Left lung (tissue), 10 donors: ENCODE results near the gene PITPNM3. TPM values are rescaled to one million over a fixed set of nuclear protein-coding genes. Genes with fewer than 3 reads are reported as not detected.

Experiments
- ATAC-seq: fragments of 200-7000 bp; cut with Tn5 transposase; one replicate; pipeline ENCODE4 v1.9.1; 2020; ENCODE audit warnings: moderate library complexity
- DNase-seq, 4 donors: peaks; one replicate each; pipeline ENCODE4 v3.0.0-alpha.2; 2013 to 2020
- H3K27ac ChIP-seq, 2 donors: fragments of 200-600 bp; sonication (generic) in 1 of 2; one replicate each; pipeline versions ENCODE4 v1.5.0 to v1.8.0; 2020 to 2021
- H3K27me3 ChIP-seq, 2 donors: fragments of 200-600 bp; sonication (generic) in 1 of 2; one replicate each; pipeline versions ENCODE4 v1.5.0 to v1.8.0; 2020 to 2021
- H3K36me3 ChIP-seq, 2 donors: fragments of 200-600 bp; sonication (generic) in 1 of 2; one replicate each; pipeline versions ENCODE4 v1.5.0 to v1.8.0; 2020 to 2021
- H3K4me1 ChIP-seq, 2 donors: fragments of 200-600 bp; one replicate each; pipeline ENCODE4 v1.8.0; 2021
- H3K4me3 ChIP-seq, 2 donors: fragments of 200-600 bp; sonication (generic) in 1 of 2; one replicate each; pipeline versions ENCODE4 v1.5.0 to v1.8.0; 2020 to 2021; ENCODE audit warnings: mild to moderate bottlenecking in 1 of 2
- H3K9me3 ChIP-seq, 2 donors: fragments of 200-600 bp; sonication (generic) in 1 of 2; one replicate each; pipeline versions ENCODE4 v1.5.0 to v1.8.0; 2020 to 2021
- intact Hi-C, 2 donors: fragments of 100-400 bp; cut with DNase I; formaldehyde crosslinking; loops; one replicate each; pipeline versions ENCODE4 v1.11.2 to v1.14.2; 2022
- polyA plus RNA-seq, 6 donors: library from polyadenylated mRNA; unstranded; fragments of 120-200 nt; gene quantifications; one replicate each; pipeline ENCODE4 v1.2.1, GENCODE V29; 2013; ENCODE audit not compliant: insufficient read length in 6 of 6
- total RNA-seq, 2 donors: library from RNA; stranded (reverse); fragmentation: NEBNext Ultra II Directional; extraction: Animal tissue kit (Norgen Biotek cat#: 25700); gene quantifications; one replicate each; pipeline ENCODE4 v1.2.1, GENCODE V29; 2021
- TF ChIP-seq, protein P1 (sequence below), 2 donors: fragments of 200-600 bp; sonication (generic) in 1 of 2; IDR thresholded peaks; one replicate each; pipeline versions ENCODE4 v1.5.0 to v1.8.0; 2021; ENCODE audit warnings: antibody characterized with exemption in 2 of 2
- donor health status: DM: no; HTN: yes; CAD: no.
- donor health status: DM: no; HTN: no; CAD: no.

PITPNM3 gene
- total and polyA plus RNA-seq, 8 donors = 3.6 to 13.8 (median 5.8) TPM

DNA sequence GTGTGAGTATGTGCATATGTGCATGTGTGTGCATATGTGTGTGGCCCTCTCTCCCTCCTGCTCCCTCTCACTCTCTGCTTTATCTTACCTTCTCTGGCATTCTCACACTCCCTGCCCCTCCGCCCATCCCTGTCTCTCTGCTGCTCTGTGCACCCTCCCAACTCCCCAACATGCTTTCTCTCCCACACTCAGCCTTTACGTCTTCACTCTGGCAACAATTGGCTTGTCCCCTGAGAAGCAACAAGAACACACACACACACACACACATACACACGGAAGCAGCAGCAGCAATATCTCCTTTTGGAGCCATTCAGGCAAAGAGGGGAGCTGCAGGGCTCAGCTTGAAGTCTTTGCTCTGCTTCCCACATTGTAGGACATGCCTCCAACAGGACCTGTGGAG lies 27.8 kb downstream of the PITPNM3 start:
- Histone ChIP-seq H3K9me3 (no peaks in the 10 kb centered on the region), H3K4me3 (no peak overlapping the region), H3K27me3 (no peaks in the 10 kb centered on the region), H3K36me3 (no peaks in the 10 kb centered on the region), H3K4me1 (no peaks in the 10 kb centered on the region), H3K27ac (no peak overlapping the region)
- intact Hi-C loops = no loop called here
- TF ChIP-seq, protein P1, sequence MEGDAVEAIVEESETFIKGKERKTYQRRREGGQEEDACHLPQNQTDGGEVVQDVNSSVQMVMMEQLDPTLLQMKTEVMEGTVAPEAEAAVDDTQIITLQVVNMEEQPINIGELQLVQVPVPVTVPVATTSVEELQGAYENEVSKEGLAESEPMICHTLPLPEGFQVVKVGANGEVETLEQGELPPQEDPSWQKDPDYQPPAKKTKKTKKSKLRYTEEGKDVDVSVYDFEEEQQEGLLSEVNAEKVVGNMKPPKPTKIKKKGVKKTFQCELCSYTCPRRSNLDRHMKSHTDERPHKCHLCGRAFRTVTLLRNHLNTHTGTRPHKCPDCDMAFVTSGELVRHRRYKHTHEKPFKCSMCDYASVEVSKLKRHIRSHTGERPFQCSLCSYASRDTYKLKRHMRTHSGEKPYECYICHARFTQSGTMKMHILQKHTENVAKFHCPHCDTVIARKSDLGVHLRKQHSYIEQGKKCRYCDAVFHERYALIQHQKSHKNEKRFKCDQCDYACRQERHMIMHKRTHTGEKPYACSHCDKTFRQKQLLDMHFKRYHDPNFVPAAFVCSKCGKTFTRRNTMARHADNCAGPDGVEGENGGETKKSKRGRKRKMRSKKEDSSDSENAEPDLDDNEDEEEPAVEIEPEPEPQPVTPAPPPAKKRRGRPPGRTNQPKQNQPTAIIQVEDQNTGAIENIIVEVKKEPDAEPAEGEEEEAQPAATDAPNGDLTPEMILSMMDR (IDR thresholded peaks at IDR 0.05) = no peak
- DNase-seq = no peak
- ATAC-seq = no peak

- H3K27ac ChIP-seq = no peak overlapping the region
- DNase-seq (no peak), ATAC-seq (no peak)
- intact Hi-C loops = no loop called here
- no peaks in the 10 kb centered on the region for H3K27me3 ChIP-seq
- TF ChIP-seq, protein P1 (IDR thresholded peaks at IDR 0.05) = no peak
- no peak overlapping the region for H3K4me3 ChIP-seq
- H3K36me3 ChIP-seq = no peaks in the 10 kb centered on the region
- H3K4me1 ChIP-seq = no peaks in the 10 kb centered on the region
- no peaks in the 10 kb centered on the region for H3K9me3 ChIP-seq
Observed at GRCh38 chr17:6526362-6527152, 29.8 kb downstream of the PITPNM3 start.

DNA sequence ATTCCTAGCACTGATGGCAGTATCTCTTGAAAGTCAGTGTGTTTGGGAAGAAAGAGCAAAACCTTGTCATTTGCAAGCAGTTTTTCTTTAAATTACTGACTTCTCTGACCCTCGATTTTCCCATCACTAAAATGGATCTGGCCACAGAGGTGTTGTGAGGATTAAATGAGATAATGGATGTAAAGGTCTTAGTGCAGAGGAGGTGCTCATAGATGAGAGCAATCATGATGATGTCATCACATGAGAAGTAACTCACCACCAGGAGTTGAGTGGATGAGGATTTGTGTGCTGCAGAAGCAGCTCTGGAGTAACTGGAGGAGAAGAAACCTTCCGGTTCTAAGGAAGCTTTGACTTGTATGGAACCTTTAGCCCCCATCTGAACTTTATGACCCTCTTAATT lies 30.6 kb downstream of the PITPNM3 start:
- DNase-seq = no peak
- intact Hi-C loops = no loop called here
- no peaks in the 10 kb centered on the region for H3K9me3 ChIP-seq
- no peak for ATAC-seq
- no peak overlapping the region for H3K27ac ChIP-seq
- no peaks in the 10 kb centered on the region for H3K4me1 ChIP-seq
- H3K4me3 ChIP-seq = no peak overlapping the region
- TF ChIP-seq, protein P1 (IDR thresholded peaks at IDR 0.05) = no peak
- H3K27me3 ChIP-seq = no peaks in the 10 kb centered on the region
- H3K36me3 ChIP-seq = no peaks in the 10 kb centered on the region

DNA sequence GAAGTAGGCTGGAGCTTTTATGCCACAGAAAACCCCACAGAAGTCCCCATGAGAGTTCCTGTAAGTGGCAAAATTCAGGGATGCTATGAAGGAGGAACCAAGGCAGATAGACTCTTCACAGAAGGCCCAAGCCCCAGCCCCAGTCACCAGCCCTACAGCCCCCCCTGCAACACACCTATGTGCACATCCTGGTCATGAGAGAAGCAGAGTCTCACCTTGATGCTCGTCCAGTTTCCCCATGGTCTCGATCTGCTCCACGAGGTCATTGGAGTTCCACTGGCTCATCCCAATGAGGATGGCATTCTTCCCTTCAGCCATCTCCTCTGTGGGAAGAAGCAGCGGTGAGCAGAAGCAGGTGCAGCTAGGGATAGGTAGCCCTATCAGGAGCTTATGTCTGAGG lies 31.2 kb downstream of the PITPNM3 start:
- intact Hi-C loops = no loop called here
- Histone ChIP-seq H3K36me3 (no peaks in the 10 kb centered on the region), H3K27me3 (no peaks in the 10 kb centered on the region), H3K4me3 (no peak overlapping the region), H3K4me1 (no peaks in the 10 kb centered on the region), H3K27ac (no peak overlapping the region), H3K9me3 (no peaks in the 10 kb centered on the region)
- TF ChIP-seq, protein P1 (IDR thresholded peaks at IDR 0.05) = no peak
- ATAC-seq = no peak
- DNase-seq = no peak

DNA sequence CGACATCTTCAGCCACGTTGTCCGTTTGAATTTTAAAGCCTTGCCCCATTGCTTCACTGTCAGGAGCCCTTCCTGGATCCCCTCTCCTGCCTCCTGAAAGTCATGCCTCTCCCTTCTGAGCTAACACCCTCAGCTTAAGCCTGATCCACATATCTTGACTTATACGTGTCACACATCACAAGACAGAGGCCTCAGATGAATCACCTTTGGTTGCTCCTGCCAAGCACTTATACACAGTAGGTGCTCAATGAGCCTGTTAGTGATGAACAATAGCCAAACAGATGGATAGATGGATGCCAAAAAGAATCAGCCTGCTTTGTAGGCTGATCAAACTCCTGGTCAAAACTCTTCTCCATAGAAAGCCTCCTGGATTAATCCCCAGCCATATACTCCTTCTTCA lies 31.8 kb downstream of the PITPNM3 start:
- H3K36me3 ChIP-seq = no peaks in the 10 kb centered on the region
- ATAC-seq (no peak), DNase-seq (no peak)
- no peaks in the 10 kb centered on the region for H3K27me3 ChIP-seq
- intact Hi-C loops = no loop called here
- H3K4me3 ChIP-seq = no peak overlapping the region
- H3K9me3 ChIP-seq = no peaks in the 10 kb centered on the region
- no peak overlapping the region for H3K27ac ChIP-seq
- TF ChIP-seq, protein P1 (IDR thresholded peaks at IDR 0.05) = no peak
- no peaks in the 10 kb centered on the region for H3K4me1 ChIP-seq
